Activated naive CD4-positive, alpha-beta T cell treated with anti-CD3 and anti-CD28 coated beads, Interleukin-2, amount 50 U/mL, for 24 hours (primary cell): ENCODE data around the gene HOXB3.
A peak's percentile ranks its signal among the peaks of the same experiment; 100 is the strongest.

Experiments
- H3K27ac Mint-ChIP-seq: one replicate; pipeline ENCODE4 v1.8.0; 2021; ENCODE audit warnings: mild to moderate bottlenecking, mixed read lengths
- H3K27me3 Mint-ChIP-seq: one replicate; pipeline ENCODE4 v1.8.0; 2021; ENCODE audit warnings: mixed read lengths
- H3K36me3 Mint-ChIP-seq: one replicate; pipeline ENCODE4 v1.8.0; 2021; ENCODE audit warnings: mixed read lengths
- H3K4me1 Mint-ChIP-seq: one replicate; pipeline ENCODE4 v1.8.0; 2021; ENCODE audit warnings: mixed read lengths
- H3K4me3 Mint-ChIP-seq: one replicate; pipeline ENCODE4 v1.8.0; 2021; ENCODE audit warnings: mild to moderate bottlenecking, mixed read lengths
- H3K9me3 Mint-ChIP-seq: one replicate; pipeline ENCODE4 v1.8.0; 2021; ENCODE audit warnings: mixed read lengths

Gene HOXB3

DNA sequence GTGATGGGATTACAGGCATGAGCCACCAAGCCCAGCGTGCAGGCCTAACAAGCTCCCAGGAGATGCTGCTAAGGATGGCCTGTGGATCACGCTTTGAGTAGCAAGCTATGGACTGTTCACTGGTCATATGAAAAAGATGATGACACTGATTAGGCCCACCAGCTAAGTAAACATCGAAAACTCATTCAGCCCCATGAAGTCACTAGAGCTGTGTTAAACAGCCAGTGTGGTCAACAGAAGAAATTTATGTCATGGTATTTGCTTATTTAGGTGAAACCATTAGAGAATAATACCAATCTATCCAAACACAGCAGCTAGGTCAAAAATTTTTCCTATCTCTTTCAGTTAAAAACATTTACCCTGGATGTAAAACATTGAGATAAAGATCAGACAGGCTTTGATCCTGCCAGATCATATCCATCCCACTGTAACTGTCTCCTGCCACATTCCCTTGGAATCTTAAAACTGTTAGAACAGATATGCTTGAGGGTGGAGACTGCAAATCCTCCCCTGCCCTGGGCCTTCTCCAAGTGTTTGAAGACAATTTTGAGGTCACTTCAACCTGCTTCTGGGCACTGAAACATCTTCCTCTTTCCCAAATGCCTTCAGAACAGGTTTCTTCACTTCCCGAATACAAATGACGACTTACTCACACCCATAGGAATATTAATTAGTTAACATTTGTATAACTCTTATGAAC lies 90.2 kb downstream of the HOXB3 start:
- Mint-ChIP-seq H3K9me3 (no peaks in the 10 kb centered on the region), H3K27ac (peak overlapping the region; percentile 9), H3K27me3 (peaks cover 2% of the 10 kb centered on the region), H3K4me3 (no peak overlapping the region), H3K36me3 (no peaks in the 10 kb centered on the region), H3K4me1 (no peaks in the 10 kb centered on the region)

DNA sequence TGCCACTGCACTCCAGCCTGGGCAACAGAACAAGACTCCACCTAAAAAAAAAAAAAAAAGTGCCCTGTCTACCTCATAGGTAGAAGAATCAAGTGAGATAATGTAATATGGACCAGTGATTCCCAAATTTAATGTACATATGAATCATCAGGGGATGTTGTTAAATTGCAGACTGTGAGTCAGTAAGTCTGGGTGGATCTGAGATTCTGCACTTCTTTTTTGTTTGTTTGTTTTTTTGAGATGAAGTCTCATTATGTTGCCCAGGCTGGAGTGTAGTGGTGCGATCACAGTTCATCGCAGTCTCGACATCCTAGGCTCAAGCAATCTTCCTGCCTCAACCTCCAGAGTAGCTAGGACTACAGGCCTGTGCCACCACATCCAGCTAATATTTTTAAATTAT lies 90.8 kb downstream of the HOXB3 start:
- Mint-ChIP-seq H3K36me3 (no peaks in the 10 kb centered on the region), H3K27ac (no peak overlapping the region), H3K27me3 (peaks cover 3% of the 10 kb centered on the region), H3K4me3 (no peak overlapping the region), H3K9me3 (no peaks in the 10 kb centered on the region), H3K4me1 (no peaks in the 10 kb centered on the region)
